GM19035 (cell line): Measurements from ENCODE around the gene GNAT1.

ENCODE experiments used
- ATAC-seq: cut with Tn5 transposase; IDR thresholded peaks from one replicate; pipeline ENCODE4 v1.9.1; 2021; ENCODE audit not compliant: unreplicated experiment

The GNAT1 gene

DNA sequence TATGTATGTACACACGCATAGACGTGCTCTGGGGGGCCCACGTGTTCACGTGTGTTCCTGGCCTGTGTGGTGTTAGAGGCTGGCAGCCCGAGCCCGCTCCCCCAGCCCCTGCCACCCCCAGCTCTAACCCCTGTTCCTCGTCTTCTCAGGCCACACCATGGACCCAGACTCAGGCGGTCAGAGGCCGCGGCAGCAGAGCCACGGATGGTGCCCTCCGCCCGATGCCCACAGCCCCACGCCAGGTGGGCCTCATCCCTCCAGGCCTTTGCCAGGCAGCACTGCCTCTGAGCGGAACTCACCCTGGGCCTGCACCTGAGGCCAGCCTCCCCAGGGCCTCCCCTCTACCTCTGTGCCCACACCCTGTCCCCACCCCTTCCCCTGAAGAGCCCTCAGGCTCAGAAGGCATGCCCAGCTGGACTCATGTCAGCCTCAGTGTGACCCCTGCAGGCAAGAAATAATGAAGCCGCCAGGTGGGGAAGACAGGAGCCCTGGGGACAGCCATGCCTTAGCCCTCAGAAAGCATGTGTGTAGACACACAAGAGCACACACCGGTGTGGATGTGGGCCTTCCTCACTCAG, 16.4 kb upstream of the GNAT1 start:
- ATAC-seq: no peak

DNA sequence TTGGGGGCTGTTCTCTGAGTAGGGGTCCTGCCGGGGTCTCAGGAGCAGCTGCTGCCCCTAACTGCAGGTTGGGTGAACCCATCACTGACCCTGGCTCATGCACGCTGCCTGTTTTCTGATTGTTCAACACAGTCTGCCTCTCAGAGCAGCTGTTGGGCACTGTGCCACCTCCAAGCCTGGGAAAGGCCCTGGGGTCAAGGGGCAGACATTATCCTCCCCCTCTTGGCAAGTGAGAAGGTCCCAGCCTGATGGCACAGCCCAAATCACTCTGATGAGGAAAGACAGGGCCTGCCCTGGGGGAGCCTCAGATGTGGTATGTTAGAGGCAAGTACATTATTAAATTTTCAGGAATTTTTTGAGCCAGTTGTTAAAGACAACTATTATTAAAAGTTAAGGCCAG, 14.1 kb upstream of the GNAT1 start:
- ATAC-seq: no peak

DNA sequence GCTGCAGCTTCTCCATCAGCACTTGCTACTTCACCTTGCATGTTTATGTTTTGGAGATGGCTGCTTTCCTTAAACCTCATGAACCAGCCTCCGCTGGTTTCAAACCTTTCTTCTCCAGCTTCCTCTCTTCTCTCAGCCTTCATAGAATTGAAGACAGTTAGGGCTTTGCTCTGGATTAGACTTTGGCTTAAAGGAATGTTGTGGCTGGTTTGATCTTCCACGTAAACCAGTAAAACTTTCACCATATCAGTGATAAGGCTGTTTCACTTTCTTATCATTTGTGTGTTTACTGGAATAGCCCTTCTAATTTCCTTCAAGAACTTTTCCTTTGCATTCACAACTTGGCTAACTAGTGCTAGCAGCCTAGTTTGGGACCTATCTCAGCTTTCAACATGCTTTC, 11.7 kb upstream of the GNAT1 start:
- no peak for ATAC-seq

DNA sequence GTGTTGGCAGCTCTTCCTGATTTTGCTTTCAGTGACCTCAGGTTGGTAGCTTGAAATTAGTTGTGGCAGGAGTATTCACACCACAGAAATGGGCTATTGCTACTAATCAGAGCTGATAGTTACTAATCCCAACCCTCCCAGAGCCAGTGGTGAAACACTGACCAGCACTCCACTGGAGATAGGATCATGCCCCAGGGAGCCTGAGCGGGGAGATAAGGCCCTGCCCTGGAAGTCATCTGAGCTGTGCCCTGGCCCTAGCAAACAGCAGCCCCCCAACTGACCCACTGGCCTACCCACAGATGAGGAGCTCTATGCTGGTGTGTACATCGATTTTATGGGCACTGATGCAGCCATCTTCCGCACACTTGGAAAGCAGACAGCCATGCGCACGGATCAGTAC, 9.4 kb upstream of the GNAT1 start:
- no peak for ATAC-seq

DNA sequence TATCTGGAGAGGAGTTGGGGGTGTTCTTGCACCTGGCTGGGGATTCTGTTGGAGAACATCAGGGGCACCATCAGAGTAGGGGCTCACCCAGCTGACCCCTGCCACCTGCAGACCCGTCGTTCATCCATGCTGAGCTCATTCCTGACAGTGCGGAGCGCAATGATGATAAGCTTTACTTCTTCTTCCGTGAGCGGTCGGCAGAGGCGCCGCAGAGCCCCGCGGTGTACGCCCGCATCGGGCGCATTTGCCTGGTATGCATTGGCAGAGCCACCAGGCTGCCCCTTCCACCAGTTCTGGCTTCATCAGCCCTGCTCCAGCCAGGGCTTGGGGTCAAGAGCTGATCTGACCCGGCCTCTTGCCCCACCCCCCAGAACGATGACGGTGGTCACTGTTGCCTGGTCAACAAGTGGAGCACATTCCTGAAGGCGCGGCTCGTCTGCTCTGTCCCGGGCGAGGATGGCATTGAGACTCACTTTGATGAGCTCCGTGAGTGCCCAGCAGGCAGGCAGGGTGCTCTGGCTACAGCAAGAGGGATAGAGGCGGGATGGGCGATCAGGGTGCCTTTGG, 8.8 kb upstream of the GNAT1 start:
- no peak for ATAC-seq

DNA sequence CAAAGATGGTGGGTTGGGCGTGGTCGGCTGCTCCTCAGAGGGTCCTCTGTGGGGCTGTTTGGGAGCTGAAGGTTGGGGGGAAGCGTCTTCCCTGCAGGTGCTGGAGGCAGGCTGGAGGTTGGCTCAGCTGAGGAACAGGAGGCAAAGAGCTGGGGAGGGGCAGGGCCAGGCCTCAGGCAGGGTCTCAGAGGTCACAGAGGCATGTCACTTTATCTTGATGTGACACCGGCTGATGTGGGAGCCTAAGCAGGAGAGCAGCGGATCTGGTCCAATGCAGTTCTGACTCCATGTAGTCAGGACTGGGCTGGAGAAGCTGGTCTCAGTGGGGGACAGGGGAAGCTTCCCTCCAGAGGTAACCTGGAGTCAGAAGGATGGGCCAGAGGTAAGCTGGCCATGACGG, 7.7 kb upstream of the GNAT1 start:
- ATAC-seq: no peak

DNA sequence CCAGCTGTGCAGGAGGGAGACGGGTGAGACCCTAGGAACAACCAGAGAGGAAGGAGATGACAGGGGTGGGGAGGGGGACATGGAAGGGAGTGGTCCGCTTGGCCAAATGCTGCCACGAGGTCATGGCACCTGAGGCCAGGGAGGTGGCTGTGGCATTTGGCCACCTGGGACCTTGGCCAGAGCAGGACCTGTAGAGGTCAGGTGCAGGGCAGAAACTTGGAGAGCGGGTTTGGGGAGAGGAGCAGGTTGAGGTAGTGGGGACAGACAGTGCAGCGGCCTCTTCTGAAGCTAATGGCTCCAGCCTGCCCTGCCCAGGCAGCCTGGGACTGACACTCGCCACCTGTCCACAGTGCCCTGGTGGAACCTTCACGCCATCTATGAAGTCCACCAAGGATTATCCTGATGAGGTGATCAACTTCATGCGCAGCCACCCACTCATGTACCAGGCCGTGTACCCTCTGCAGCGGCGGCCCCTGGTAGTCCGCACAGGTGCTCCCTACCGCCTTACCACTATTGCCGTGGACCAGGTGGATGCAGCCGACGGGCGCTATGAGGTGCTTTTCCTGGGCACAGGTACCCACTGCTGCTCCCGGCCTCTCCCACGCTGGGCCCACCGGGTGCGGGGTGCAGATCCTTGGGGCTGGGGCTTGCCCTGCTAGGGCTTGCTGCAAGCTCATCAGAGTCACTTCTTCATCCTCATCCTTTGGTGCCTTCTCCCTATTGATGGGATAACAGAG, 7.0 kb upstream of the GNAT1 start:
- ATAC-seq: no peak

DNA sequence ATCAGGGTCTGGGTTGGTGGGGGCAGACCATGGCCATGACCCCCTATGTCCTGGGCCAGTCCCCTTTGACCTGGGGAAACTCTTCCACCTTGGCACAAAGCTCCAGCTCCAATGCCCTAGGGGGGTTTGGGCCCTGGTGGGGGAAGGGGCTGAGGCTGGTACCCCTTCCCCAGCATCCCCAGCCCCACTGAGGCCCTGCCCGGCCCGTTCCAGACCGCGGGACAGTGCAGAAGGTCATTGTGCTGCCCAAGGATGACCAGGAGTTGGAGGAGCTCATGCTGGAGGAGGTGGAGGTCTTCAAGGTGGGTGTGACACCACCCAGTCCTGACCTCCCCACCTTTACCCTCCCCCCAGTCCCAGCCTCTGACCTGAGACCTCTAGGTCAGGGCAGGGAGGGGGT, 6.2 kb upstream of the GNAT1 start:
- ATAC-seq: no peak

DNA sequence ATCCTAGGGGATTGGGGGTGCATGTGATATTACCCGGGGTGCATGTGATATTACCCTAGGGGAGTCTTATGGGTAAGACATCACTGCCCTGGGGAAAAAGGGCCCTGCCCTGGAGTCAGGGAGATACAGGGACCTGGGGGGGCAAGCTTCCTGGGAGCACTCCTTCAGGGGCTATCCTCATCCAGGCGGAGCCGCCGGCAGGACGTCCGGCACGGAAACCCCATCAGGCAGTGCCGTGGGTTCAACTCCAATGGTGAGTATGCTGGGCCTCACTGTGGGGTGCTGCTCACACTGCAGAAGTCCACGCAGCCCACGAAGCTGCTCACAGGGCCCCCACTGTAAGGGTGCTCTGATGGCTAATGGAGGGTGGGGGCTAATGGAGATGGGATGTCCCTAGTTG, 5.3 kb upstream of the GNAT1 start:
- no peak for ATAC-seq

DNA sequence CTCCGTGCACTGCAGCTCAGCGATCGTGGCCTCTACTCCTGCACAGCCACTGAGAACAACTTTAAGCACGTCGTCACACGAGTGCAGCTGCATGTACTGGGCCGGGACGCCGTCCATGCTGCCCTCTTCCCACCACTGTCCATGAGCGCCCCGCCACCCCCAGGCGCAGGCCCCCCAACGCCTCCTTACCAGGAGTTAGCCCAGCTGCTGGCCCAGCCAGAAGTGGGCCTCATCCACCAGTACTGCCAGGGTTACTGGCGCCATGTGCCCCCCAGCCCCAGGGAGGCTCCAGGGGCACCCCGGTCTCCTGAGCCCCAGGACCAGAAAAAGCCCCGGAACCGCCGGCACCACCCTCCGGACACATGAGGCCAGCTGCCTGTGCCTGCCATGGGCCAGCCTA, 3.7 kb upstream of the GNAT1 start:
- no peak for ATAC-seq

DNA sequence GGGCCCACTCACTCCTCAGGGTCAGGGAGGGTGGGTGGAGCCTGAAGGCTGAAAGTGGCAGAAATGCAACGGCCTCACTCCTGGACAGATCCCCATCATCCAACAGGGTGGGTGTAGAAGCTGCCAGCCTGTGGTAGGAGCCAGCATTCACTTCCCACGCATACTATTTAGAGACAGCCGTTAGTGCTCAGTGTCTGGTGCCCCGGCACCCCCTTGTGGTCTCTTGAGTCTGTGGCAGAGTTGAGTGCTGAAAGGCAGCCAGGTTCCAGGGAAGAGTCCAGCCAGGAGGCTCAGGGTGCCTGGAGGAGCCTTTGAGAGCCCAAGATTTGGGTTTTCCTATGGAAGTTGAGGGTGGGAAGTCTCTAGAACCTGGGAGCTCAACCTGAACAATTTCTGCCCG, 2.1 kb upstream of the GNAT1 start:
- no peak for ATAC-seq

DNA sequence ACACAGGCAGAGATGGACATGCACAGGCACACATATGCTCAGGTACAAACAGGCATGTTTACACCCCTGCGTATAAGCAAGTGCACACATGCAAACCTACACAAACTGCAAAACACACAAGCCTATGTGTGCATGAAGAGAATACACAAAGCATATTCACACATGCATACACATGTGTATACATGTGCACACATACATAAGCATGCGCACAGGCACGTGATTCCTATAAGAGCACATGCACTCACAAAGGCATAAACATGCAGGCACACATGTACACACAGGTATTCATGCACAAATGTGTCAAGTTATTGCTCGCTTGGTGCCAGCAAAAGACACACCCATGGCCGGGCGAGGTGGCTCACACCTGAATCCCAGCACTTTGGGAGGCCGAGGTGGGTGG, 1.4 kb upstream of the GNAT1 start:
- no peak for ATAC-seq

DNA sequence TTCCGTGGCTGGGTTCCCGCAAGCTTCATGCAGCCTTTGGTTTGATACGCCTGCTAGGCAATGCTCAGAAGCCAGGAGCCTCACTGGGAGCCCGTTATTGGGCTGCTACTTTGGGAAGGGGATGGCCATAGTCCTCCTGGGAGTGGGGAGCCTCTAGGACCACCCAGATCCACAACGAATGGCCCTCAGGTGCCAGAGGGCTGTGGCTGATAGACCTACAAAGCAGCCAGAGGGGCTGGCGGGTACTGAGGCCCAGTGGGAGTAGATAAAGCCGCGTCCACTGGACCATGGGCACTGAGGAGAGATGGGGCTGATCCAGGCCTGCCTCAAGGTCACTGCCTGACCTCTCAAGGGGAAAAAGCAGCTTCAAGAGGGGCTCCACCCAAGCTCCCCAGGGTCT, 714 bp downstream of the GNAT1 start:
- ATAC-seq: no peak

DNA sequence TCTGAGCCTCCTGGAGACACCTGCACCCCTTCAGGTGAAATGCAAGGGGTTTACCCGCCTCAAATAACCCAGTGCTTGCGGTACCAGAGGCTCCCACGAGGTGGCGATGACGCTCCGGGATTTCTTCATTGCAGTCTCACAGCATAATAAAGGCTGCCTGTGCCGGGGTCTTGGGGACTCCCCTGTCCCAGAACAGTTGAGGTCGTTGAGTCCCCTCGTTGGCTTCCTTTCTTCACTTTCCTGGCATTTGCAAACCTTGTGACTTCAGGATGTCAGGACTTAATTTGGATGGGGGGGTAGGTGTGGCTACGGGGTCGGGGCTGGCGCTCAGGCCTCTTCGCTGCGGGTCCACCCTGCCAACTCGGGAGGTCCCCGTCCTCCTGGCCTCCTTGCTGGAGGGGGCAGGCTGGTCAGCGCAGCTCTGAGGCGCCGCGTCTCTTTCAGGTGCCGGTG, 1.3 kb downstream of the GNAT1 start:
- ATAC-seq: no peak

DNA sequence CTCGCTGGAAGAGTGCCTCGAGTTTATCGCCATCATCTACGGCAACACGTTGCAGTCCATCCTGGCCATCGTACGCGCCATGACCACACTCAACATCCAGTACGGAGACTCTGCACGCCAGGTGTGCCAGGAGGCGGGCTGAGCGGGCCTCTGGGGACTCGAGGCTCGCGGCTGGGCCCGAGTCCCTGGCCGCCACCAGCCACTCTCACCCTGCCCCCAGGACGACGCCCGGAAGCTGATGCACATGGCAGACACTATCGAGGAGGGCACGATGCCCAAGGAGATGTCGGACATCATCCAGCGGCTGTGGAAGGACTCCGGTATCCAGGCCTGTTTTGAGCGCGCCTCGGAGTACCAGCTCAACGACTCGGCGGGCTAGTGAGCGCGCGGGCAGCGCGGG, 1.9 kb downstream of the GNAT1 start:
- no peak for ATAC-seq

DNA sequence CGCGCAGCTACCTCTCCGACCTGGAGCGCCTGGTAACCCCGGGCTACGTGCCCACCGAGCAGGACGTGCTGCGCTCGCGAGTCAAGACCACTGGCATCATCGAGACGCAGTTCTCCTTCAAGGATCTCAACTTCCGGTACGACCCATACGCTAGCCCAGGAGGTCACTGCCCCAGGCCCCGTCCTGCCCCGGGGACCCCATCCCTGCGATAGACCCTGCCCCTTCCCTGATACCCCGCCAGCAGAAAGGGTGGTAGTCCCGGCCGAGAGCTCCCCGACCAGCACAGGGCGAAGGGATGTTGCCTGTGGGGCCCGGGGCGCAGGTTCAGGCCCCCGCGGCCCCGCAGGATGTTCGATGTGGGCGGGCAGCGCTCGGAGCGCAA, 2.3 kb downstream of the GNAT1 start:
- ATAC-seq: no peak

DNA sequence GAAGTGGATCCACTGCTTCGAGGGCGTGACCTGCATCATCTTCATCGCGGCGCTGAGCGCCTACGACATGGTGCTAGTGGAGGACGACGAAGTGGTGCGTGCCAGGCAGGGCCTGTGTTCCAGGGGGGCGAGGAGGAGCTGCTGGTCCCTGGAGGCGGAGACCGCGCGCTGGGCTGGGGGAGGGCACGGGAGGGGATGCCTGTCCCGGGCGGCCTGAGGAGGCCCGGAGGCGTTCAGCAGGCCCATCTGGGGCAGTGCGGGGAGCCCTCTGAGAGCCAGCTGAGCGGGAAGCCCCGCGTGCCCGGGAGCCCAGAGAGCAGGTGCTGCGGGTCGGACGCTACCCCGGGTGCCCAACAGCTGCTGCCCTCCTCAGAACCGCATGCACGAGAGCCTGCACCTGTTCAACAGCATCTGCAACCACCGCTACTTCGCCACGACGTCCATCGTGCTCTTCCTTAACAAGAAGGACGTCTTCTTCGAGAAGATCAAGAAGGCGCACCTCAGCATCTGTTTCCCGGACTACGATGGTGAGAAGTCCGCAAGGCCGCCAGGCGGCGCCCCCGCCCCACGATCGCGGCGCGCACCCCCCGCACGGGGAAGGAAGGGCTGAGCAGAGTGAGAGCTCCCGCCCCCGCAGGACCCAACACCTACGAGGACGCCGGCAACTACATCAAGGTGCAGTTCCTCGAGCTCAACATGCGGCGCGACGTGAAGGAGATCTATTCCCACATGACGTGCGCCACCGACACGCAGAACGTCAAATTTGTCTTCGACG, 2.9 kb downstream of the GNAT1 start:
- no peak for ATAC-seq

DNA sequence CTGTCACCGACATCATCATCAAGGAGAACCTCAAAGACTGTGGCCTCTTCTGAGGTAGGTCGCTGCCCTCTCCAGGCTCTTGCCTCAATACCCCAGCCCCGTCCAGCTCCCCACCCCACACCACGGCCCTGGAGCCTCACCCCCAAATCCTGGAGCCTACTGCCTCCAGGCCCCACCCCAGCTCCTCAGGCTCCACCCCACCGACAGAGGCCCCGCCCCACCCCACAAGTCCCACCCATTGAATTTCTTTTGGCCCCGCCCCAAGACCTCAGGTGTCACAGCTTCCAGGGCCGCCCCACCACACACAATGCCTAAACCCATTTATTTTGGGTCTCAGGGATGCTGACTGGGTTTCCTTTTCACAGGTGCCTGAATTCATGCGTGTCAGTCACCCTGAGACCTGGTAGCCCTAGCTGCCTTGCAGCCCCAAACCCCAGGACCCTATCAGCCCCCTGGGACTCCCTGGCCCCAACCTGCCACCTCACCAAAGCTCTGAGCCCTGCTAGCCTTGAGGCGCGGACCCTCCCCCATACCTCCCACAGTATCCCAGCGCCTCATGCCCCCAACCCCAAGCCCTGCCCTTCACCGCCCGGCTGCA, 3.6 kb downstream of the GNAT1 start:
- no peak for ATAC-seq

DNA sequence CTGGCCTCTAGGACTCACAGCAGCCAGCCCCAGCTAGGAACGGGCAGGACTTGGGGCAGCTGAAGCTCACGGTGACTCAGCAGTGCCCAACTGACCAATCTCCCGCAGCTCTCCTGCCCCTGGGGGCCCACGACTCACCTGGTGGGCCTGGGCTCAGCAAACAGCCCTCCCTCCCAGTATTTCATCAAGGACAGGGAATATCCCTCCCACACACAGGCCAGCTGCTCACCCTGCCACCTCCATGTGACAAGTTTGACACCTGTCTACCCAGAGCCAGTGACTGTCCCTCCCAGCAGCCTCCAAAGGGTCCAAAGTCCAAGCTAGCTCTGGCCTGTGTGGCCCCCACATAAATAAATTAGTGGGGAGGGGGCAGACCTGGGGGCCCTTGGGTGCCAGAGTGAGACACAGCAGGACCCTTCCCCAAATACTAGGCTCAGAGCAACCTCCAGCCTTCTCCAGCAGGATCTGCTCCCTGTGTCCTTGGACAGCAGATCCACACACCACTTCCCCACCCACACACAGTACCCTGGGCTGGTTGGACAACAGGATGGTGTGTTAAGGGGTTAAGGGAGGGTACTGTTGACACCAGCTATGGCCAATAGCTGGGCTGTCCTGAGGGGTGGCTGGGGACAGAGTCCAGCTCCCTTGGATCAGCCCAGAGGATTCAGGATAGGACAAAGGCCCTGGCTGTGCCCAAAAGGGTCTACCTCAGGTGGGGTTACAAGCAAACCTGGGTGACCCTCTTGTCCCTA, 4.3 kb downstream of the GNAT1 start:
- ATAC-seq: no peak

DNA sequence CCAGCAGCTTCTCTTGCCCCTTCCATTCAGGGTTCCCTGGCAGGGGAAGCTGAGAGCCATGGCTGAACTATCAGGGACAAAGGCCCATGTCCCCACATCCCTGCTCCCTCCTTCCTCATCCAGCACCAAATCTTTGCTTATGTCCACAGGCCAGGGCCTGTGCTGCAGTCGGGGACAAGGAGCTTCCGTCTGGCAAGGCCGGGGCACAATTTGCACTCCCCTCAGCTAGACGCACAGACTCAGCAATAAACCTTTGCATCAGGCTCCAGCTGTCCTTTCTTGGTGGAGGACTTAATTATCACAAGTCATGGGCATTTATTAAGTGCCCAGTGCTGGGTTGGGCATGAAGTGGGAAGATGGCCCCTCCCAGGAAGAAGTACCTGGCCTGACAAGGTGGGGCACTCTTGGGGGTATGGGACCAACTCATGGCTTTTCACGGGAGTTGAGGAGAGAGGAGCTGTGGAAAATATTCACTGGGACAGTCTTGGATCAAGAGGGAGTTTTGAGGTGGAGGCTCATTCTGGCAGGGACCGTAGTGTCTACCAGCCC, 4.9 kb downstream of the GNAT1 start:
- no peak for ATAC-seq
